ENCODE results near the gene PAX4. TPM values are rescaled to one million over a fixed set of nuclear protein-coding genes. Genes with fewer than 3 reads are reported as not detected.

The PAX4 gene
- polyA plus RNA-seq, 1 of the 3 experiments (the other 2 are of a cell fraction), result not detected

- H3K9me2 ChIP-seq, result no peaks in the 10 kb centered on the region
- no peak overlapping the region for H2AFZ ChIP-seq (ENCODE audit: low read depth)
- H3K36me3 ChIP-seq (replicated peaks in 1 of 2; ENCODE audit: control insufficient read depth in 1 of 2, insufficient read depth in 2 of 2, low read length in 1 of 2), result no peaks in the 10 kb centered on the region
- no peaks in the 10 kb centered on the region for H3K79me2 ChIP-seq (ENCODE audit: insufficient read depth)
- ChIA-PET POLR2A (no interaction called here), CTCF (interaction anchor here (0.8 to 1.0 kb wide), 2 partner anchors 16 to 62 kb away, joined by 3 to 5 read pairs; no protein-coding TSS in a partner anchor)
- H3K9ac ChIP-seq, result no peak overlapping the region
- H3K4me1 ChIP-seq (ENCODE audit: control insufficient read depth in 1 of 2, insufficient read depth in 2 of 2, low read depth in 1 of 2, low read length in 1 of 2), result no peaks in the 10 kb centered on the region
- H3F3A ChIP-seq (replicated peaks; ENCODE audit: insufficient read depth), result no peaks in the 10 kb centered on the region
- DNase-seq, result no peak
- no peaks in the 10 kb centered on the region for H3K9me3 ChIP-seq
- H4K20me1 ChIP-seq (ENCODE audit: insufficient read depth), result no peaks in the 10 kb centered on the region
- no peak for TF ChIP-seq TEAD4 (IDR thresholded peaks at IDR 0.05; ENCODE audit: borderline replicate concordance, insufficient read depth)
- TF ChIP-seq, protein P1, sequence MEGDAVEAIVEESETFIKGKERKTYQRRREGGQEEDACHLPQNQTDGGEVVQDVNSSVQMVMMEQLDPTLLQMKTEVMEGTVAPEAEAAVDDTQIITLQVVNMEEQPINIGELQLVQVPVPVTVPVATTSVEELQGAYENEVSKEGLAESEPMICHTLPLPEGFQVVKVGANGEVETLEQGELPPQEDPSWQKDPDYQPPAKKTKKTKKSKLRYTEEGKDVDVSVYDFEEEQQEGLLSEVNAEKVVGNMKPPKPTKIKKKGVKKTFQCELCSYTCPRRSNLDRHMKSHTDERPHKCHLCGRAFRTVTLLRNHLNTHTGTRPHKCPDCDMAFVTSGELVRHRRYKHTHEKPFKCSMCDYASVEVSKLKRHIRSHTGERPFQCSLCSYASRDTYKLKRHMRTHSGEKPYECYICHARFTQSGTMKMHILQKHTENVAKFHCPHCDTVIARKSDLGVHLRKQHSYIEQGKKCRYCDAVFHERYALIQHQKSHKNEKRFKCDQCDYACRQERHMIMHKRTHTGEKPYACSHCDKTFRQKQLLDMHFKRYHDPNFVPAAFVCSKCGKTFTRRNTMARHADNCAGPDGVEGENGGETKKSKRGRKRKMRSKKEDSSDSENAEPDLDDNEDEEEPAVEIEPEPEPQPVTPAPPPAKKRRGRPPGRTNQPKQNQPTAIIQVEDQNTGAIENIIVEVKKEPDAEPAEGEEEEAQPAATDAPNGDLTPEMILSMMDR (IDR thresholded peaks at IDR 0.05), result no peak
- TF ChIP-seq NRF1 (IDR thresholded peaks at IDR 0.05; ENCODE audit: low read depth, low read length), result no peak
- TF ChIP-seq, protein P2, sequence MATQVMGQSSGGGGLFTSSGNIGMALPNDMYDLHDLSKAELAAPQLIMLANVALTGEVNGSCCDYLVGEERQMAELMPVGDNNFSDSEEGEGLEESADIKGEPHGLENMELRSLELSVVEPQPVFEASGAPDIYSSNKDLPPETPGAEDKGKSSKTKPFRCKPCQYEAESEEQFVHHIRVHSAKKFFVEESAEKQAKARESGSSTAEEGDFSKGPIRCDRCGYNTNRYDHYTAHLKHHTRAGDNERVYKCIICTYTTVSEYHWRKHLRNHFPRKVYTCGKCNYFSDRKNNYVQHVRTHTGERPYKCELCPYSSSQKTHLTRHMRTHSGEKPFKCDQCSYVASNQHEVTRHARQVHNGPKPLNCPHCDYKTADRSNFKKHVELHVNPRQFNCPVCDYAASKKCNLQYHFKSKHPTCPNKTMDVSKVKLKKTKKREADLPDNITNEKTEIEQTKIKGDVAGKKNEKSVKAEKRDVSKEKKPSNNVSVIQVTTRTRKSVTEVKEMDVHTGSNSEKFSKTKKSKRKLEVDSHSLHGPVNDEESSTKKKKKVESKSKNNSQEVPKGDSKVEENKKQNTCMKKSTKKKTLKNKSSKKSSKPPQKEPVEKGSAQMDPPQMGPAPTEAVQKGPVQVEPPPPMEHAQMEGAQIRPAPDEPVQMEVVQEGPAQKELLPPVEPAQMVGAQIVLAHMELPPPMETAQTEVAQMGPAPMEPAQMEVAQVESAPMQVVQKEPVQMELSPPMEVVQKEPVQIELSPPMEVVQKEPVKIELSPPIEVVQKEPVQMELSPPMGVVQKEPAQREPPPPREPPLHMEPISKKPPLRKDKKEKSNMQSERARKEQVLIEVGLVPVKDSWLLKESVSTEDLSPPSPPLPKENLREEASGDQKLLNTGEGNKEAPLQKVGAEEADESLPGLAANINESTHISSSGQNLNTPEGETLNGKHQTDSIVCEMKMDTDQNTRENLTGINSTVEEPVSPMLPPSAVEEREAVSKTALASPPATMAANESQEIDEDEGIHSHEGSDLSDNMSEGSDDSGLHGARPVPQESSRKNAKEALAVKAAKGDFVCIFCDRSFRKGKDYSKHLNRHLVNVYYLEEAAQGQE (IDR thresholded peaks at IDR 0.05; ENCODE audit: low read depth, low read length), result no peak
- TF ChIP-seq FOXJ3 (CRISPR knock-in tag; IDR thresholded peaks at IDR 0.05), result no peak
- H3K4me2 ChIP-seq, result no peak overlapping the region
- WGBS (ENCODE audit: low lambda C conversion rate), result 54% methylated on average over 3 of the region's 3 CpGs
- no peak overlapping the region for H3K27ac ChIP-seq (ENCODE audit: low read depth in 2 of 2, low read length in 1 of 2)
- H3K27me3 ChIP-seq (ENCODE audit: insufficient read depth), result no peaks in the 10 kb centered on the region
- no peak overlapping the region for H3K4me3 ChIP-seq (ENCODE audit: low read depth in 2 of 2, low read length in 1 of 2)
Measured at GRCh38 chr7:127566242-127566641, 51.7 kb downstream of the PAX4 start.

Other genes starting within 250 kb of the PAX4 start
- 8.6 and 9.2 TPM in 2 replicates for gene ZNF800, start 225.4 kb downstream of the PAX4 start, polyA plus RNA-seq (2012; rRNA removed)
- 8.4 and 10.3 TPM in 2 replicates for gene GCC1, start 32.5 kb downstream of the PAX4 start, polyA plus RNA-seq (2012; rRNA removed)
- gene ARF5, start 29.7 kb downstream of the PAX4 start, polyA plus RNA-seq (2012; rRNA removed), result 466 and 562 TPM in 2 replicates
- gene FSCN3, start 24.4 kb downstream of the PAX4 start, polyA plus RNA-seq (2012; rRNA removed), result 2.4 and 2.5 TPM in 2 replicates
- gene SND1, start 34.1 kb upstream of the PAX4 start, polyA plus RNA-seq (2012; rRNA removed), result 165 and 168 TPM in 2 replicates